Measurements from ENCODE around the gene PNPLA2.

GRCh38 chr11:839875-840617 is 21.3 kb downstream of the PNPLA2 start:
- TF ChIP-seq ZNF274 (IDR thresholded peaks at IDR 0.05; ENCODE audit: low read depth, low read length) (no peak), SUZ12 (IDR thresholded peaks at IDR 0.05; ENCODE audit: extremely low read depth, insufficient read depth, insufficient read length) (no peak)

All from NT2/D1 (cell line).